Stimulated activated CD4-positive, alpha-beta T cell treated with anti-CD3 and anti-CD28 coated beads, Interleukin-4, amount 100 ng/mL, for 24 hours (primary cell): ENCODE measurements around the gene SLC27A4.

Experiments used
- DNase-seq: peaks from one replicate; pipeline ENCODE4 v3.0.0-alpha.2; 2020

The SLC27A4 gene

GRCh38 chr9:128339761-128340690 lies at the start of gene SLC27A4:
SLC27A4 (plus strand) TSS chr9:128340527; CDS start chr9:128343133, 2,606 bp downstream.
- DNase-seq = peak; percentile 78

GRCh38 chr9:128292009-128292408 lies 48.3 kb upstream of the SLC27A4 start:
- DNase-seq = no peak

DNA sequence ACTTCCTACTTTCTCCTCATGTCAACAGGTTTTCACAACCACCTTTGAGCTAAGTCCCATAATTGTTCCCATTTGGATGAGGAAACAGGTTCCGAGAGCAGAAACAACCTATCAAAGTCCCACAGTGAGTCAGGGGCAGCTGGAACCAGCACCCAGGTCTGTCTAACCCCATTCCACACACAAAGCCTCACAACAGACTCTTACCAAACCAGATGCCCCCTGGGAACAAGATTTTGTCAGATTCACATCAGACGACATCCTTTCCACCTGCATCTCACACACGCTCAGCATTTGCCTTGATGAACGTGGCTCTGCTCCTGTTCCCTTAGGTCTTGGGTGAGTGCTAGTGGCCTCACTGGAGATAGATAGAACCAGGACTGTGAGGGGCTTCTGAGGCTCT lies 47.2 kb upstream of the SLC27A4 start:
- no peak for DNase-seq

- DNase-seq = no peak
Measured at GRCh38 chr9:128294142-128294541, 46.2 kb upstream of the SLC27A4 start.

DNA sequence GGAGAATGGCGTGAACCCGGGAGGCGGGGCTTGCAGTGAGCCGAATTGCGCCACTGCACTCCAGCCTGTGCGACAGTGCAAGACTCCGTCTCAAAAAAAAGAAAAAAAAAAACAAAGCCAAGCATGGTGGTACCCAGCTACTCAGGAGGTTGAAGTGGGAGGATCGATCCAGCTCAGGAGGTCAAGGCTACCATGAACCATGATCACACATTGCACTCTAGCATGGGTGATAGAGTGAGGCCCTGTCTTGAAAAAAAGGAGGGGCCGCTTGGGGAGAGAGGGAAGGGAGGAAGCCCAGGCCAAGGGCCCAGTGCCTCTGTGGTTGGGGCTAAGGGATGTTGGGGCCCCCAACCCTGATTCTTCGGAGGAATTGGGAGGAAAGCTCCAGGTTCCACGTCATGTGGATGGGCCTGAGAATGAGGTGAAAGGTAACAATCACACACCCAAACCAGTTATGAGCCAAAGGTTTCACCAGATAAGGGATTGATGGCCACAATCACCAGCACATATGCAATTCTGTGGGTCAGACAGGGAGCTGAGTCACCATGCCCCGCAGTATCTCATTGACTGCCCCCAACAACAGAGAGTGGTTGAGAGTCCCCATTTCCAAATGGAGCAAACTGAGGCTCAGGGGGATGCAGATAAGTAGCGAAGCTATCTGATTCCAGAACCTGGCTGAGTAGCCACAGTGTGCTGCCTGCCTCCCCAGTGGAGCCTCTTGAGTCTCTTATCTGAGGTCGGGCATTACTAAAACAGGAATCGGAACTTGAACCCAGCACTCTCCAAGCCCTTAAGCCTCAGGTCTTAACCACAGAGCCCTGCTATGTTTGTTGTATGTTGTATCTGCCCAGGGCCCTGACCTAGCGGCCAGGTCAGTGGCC lies 43.7 kb upstream of the SLC27A4 start:
- no peak for DNase-seq

GRCh38 chr9:128297221-128297773 lies 43.0 kb upstream of the SLC27A4 start:
- DNase-seq = no peak

GRCh38 chr9:128298535-128299482 lies 41.5 kb upstream of the SLC27A4 start:
- DNase-seq = no peak

DNA sequence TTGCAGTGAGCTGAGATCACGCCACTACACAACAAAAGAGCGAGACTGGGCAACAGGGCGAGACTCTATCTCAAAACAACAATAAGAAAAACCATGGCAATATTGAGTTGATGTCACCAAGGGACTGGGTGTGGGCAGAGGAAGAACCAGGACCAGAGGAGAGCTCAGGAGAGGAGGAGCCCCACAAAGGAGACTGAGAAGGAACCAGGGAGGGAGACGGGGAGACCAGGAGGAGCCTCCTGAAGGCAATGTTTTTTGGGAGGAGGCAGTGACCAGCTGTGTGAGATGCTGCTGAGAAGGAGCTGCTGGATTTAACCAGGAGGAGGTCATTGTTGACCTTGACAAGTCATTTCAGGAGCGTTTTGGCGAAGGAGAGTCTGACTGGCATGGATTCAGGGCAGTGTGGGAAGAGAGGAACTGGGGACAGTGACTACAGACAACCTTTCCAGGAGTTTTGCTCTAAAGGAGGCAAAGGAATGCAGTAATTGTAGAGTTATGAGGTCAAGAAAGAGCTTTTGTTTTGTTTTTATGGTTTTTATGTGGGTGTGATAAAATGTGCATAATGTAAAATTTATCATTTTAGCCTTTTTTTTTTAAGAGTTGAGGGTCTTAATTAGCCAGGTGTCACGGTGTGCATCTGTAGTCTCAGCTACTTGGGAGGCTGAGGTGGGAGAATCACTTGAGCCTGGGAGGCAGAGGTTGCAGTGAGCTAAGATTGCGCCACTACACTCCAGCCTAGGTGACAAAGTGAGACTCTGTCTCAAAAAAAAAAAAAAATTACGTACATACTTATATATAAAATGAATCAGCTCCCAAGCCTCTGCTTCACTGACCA lies 36.0 kb upstream of the SLC27A4 start:
- no peak for DNase-seq

DNA sequence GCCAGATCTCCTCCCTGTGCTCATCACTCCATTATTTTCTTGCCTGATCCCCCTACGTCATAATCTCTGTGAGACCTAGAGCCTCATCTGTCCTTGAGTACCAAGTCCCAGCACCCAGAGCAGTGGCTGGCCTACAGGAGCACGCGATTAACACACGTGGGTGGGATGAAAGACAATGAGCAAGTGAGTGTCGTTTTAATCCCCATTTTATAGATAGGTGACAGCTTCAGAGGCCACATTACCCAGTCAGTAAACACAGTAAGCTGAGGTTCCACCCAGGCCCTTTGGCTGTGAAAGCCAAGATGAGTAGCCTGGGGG lies 35.4 kb upstream of the SLC27A4 start:
- DNase-seq = no peak

DNA sequence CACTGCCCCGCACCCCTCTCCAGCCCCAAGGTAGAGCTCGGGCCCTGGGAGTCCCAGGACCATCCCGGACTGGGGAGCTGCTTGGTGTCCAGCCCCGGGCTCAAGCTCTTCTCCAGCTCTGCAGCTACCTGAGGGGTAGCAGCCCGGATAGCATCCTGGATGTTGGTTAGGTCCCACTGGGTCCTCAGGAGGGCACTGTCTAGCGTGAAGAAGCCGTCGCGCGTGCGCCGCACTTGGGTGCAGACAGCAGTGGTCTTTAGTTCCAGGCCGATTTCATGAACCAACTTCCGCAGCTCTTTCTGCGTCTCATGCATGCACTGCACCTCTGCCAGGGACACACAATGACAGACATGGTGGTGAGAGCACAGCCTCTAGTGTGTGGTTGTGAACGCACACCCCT lies 30.8 kb upstream of the SLC27A4 start:
- DNase-seq = no peak

GRCh38 chr9:128310461-128310860 lies 29.9 kb upstream of the SLC27A4 start:
- no peak for DNase-seq

- no peak for DNase-seq
Measured at GRCh38 chr9:128314697-128315096, 25.6 kb upstream of the SLC27A4 start.

GRCh38 chr9:128316421-128316820 lies 23.9 kb upstream of the SLC27A4 start:
- DNase-seq = no peak

DNA sequence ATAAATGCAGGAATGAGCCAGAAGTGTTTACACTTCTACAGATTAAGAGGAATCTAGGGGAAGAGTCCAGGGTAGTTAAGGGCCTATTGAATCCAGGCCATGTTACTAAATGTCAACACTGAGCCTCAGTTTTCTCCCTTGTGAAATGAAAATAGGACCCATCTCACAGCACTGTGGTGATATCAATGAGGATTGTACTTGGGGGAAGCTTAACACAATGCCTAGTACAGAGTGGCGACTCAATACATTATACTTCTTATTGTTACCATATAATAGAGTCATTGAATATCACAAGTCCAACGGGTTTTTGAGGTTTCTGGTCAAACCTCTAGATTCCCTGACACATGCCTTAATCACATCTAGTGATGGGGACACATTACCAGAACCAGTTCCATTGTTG lies 22.7 kb upstream of the SLC27A4 start:
- no peak for DNase-seq

- no peak for DNase-seq
Measured at GRCh38 chr9:128321343-128321742, 19.0 kb upstream of the SLC27A4 start.

DNA sequence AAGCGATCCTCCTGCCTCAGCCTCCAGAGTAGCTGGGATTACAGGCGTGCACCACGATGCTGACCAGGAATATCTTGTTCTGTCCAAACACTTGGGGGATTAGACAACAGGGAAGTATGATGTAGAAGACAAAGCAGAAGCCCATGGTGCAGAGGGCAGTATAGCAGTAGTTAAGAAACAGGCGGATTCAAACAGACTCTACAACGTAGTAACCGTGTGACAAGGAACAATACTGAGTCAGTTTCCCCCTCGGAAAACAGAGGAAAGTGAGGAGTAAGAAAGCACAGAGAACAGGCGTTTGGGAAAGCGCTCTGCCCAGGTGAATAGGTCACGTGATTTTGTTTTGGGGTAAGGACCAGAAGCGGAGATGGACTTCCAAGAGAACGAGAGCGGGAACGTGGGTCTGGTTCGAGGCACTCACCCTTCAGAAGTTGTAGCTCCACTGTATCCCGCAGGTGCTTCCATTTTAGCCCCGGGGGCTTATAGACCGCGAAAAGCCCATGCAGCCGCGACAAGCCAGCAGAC lies 18.4 kb upstream of the SLC27A4 start:
- DNase-seq = no peak

DNA sequence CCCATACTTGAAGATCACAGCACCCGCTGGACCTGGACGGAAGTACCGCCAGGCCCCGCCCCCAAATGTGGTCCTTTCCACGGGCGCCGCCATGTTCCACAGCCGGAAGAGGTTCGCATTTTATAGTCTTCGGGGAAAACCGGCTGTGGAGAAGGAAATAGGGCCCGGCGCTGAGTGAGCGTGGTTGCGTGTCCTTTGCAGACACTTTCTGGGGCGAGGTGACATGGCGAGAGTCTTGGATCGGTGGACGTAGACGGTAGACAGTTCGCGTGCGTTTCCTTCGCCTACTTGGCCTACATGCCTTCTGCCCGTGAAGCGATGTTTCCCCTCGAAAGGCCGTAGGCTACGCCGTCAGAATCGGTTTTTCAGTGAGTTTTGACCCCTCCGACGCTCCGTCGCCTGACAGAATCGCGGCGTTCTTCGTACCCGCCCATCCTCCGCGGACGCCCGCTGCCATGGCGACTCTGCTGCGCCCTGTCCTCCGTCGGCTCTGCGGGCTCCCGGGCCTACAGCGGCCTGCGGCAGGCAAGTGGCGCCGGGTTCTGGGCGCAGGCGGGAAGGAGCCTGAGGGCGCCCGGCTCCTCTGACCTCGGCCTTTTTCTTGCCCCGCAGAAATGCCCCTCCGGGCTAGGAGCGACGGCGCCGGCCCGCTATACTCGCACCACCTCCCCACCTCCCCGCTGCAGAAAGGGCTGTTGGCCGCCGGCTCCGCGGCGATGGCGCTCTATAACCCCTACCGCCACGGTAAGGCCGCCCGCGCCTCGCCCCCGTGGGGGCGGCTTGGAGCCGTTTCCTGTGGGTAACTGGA lies 17.7 kb upstream of the SLC27A4 start, which contains the start of the genes COQ4 and TRUB2:
Gene COQ4, plus strand, starts transcription at position 436 of the 808 bp plus-strand sequence. Its CDS starts 20 bp downstream, at position 456.
Gene TRUB2, minus strand, starts transcription at position 44 of the 808 bp plus-strand sequence. Its CDS starts 39 bp downstream, at position 5.
- peak; percentile 94 for DNase-seq

DNA sequence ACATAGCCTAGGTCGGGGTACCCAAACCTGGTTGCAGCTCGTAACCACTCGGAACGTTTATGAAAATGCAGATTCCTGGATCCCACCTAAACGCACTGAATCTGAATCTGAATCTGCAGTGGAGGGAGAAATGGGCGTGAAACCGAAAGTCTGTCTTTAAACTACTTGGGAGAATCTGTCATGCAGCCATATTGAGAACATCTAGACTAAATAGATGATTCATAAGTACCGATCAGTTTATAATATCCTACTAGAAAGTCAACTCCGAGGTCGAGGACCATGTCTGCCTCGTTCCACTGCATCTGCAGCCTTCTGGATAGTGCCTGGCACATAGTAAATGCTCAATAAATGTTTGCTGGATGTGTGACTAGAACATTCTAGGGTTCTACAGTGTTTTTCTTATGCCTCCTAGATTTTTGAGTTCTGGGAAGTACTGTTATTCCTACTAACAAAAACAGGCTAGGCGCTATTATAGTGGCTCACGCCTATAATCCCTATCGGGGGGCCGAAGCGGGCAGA lies 17.1 kb upstream of the SLC27A4 start:
- DNase-seq = peak; percentile 57

- DNase-seq = no peak
Measured at GRCh38 chr9:128323791-128324190, 16.5 kb upstream of the SLC27A4 start.

DNA sequence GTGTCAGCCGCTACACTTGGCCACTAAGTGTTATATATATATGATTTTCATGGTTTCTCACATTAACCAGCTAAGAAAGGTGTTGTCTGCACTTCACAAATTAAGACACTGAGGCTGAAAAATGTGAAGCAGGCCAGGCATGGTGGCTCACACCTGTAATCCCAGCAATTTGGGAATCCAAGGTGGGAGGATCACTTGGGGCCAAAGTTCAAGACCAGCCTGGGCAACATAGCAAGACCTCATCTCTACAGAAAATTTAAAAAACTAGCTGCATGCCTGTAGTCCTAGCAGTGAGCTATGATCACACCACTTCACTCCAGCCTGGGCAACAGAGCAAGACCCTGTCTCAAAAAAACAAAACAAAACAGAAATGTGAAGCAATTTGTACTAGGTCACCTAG lies 15.9 kb upstream of the SLC27A4 start:
- no peak for DNase-seq
